ENCODE data around the gene TIAM1. TPM values are rescaled to one million over a fixed set of nuclear protein-coding genes. Genes with fewer than 3 reads are reported as not detected.

Gene TIAM1
- total and polyA plus RNA-seq, 11 donors, result 0.31 to 9.4 (median 1.1) TPM

DNA sequence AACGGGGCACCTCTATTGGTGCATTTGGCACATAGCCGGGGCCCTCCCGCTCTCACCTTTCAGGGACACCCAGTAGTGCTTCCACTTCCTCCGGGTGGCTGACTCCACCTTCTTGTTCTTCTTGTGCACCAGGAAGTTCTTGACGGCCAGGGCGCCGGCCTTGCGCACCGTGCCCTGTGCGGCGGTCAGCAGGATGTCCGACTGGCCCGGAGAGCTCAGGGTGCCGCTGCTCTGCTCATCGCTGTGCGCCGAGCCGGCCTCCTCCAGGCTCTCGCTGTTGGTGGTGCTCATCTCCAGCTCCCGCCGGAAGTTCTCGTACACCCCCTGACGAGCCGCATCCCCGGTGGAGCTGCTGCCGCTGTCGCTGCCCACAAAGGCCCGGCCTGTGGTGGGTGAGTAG lies 92.4 kb downstream of the TIAM1 start:
- intact Hi-C loops (cut with DNase I), result no loop called here
- ATAC-seq, result no peak
- no peaks in the 10 kb centered on the region for H3K36me3 ChIP-seq
- TF ChIP-seq, protein P1, sequence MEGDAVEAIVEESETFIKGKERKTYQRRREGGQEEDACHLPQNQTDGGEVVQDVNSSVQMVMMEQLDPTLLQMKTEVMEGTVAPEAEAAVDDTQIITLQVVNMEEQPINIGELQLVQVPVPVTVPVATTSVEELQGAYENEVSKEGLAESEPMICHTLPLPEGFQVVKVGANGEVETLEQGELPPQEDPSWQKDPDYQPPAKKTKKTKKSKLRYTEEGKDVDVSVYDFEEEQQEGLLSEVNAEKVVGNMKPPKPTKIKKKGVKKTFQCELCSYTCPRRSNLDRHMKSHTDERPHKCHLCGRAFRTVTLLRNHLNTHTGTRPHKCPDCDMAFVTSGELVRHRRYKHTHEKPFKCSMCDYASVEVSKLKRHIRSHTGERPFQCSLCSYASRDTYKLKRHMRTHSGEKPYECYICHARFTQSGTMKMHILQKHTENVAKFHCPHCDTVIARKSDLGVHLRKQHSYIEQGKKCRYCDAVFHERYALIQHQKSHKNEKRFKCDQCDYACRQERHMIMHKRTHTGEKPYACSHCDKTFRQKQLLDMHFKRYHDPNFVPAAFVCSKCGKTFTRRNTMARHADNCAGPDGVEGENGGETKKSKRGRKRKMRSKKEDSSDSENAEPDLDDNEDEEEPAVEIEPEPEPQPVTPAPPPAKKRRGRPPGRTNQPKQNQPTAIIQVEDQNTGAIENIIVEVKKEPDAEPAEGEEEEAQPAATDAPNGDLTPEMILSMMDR (IDR thresholded peaks at IDR 0.05), result no peak
- no peak for TF ChIP-seq POLR2A (IDR thresholded peaks at IDR 0.05)
- H3K27ac ChIP-seq, result no peak overlapping the region
- no peak overlapping the region for H3K4me3 ChIP-seq
- no peaks in the 10 kb centered on the region for H3K27me3 ChIP-seq
- peak in 1 of 5 donors; percentile 23 for DNase-seq
- 95 to 99% (median 96%) methylated on average over 14 to 28 of the region's 28 CpGs for WGBS, 4 donors
- no peaks in the 10 kb centered on the region for H3K4me1 ChIP-seq
- H3K9me3 ChIP-seq, result no peaks in the 10 kb centered on the region

DNA sequence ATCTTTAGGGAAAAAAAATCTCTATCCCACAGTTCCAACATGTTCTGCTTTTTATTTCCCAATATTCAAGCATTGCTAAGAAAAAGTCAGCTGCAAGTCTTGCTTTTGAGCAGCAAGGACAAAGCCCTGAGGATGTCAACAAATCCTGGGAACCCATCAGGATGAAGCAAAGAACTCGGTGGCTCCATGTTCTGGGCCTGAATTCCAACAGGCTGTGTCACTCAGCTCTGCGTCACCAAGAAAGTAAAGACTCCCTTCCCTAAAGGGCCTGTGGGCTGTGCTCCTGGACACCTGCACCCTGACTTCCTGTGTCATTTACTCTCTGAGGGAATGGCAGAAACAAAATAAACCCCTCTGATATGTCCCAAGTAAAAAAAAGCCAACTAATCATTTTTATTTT lies 95.5 kb downstream of the TIAM1 start:
- 71 to 91% (median 81%) methylated on average over 2 of the region's 2 CpGs for WGBS, 4 donors
- Histone ChIP-seq H3K9me3 (peaks cover 0 to 11% (median 2%) of the 10 kb centered on the region in 12 donors), H3K27ac (no peak overlapping the region), H3K27me3 (no peaks in the 10 kb centered on the region), H3K4me3 (no peak overlapping the region), H3K36me3 (peaks cover 0 to 12% (median 0%) of the 10 kb centered on the region in 9 donors), H3K4me1 (no peaks in the 10 kb centered on the region)
- TF ChIP-seq POLR2A (IDR thresholded peaks at IDR 0.05), result no peak
- TF ChIP-seq, protein P1 (IDR thresholded peaks at IDR 0.05), result no peak
- intact Hi-C loops (cut with DNase I), result no loop called here
- DNase-seq (no peak), ATAC-seq (no peak)

DNA sequence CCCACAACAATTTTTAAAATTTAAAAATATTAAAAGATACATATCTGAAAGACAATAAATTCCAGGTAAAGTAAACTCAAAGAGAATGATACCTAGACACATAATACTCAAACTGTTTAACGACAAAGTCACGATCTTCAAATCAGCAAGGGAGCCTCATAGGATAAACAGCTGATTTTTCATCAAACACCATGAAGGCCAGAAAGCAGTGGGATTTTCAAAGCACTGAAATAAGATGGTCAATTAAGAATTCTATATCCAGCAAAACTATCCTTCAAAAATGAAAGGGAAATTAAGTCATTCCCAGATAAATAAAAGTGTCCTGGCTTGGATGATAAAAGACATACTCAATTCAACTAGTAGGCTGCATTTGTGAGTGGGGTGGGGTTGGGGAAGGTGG lies 100.5 kb downstream of the TIAM1 start:
- Histone ChIP-seq H3K4me3 (no peak overlapping the region), H3K36me3 (peaks cover 0 to 12% (median 0%) of the 10 kb centered on the region in 9 donors), H3K27ac (no peak overlapping the region), H3K4me1 (no peaks in the 10 kb centered on the region), H3K27me3 (no peaks in the 10 kb centered on the region), H3K9me3 (peaks cover 0 to 44% (median 18%) of the 10 kb centered on the region in 12 donors)
- 96 to 99% (median 98%) methylated on average over 2 of the region's 2 CpGs for WGBS, 4 donors
- intact Hi-C loops (cut with DNase I), result no loop called here
- ATAC-seq (no peak), DNase-seq (no peak)
- TF ChIP-seq POLR2A (IDR thresholded peaks at IDR 0.05), result no peak
- TF ChIP-seq, protein P1 (IDR thresholded peaks at IDR 0.05), result no peak

DNA sequence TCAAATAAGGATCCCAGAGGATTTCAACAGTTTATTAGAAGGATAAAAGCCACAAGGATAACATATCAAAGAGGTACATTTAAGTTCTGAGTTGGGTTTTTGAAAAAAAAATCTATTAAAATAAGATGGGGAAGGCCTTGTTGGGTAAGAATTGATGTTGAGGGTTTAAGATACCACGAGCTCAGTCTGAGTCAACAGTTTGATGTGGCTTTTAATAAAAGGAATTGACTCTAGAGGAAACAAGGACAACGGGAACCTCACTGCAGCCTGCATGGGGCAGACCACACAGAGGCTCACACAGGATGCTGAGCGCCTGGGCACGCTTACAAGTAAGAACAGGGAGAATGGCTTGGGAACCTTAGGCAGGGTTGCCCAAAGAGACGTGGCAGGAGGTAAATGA lies 107.5 kb downstream of the TIAM1 start:
- Histone ChIP-seq H3K27me3 (no peaks in the 10 kb centered on the region), H3K4me3 (no peak overlapping the region), H3K4me1 (no peaks in the 10 kb centered on the region), H3K36me3 (no peaks in the 10 kb centered on the region), H3K27ac (no peak overlapping the region), H3K9me3 (peaks cover 0 to 21% (median 9%) of the 10 kb centered on the region in 12 donors)
- WGBS, 4 donors, result 80 to 90% (median 83%) methylated on average over 5 of the region's 5 CpGs
- intact Hi-C loops (cut with DNase I), result no loop called here
- DNase-seq (no peak), ATAC-seq (no peak)
- TF ChIP-seq, protein P1 (IDR thresholded peaks at IDR 0.05), result no peak
- no peak for TF ChIP-seq POLR2A (IDR thresholded peaks at IDR 0.05)

Data from heart left ventricle (tissue), 16 donors.